ENCODE results near the gene INSC. TPM values are rescaled to one million over a fixed set of nuclear protein-coding genes. Genes with fewer than 3 reads are reported as not detected.

The INSC gene
- total and polyA plus RNA-seq, 10 donors: 0.04 to 1.8 (median 0.29) TPM; not detected in 2

DNA sequence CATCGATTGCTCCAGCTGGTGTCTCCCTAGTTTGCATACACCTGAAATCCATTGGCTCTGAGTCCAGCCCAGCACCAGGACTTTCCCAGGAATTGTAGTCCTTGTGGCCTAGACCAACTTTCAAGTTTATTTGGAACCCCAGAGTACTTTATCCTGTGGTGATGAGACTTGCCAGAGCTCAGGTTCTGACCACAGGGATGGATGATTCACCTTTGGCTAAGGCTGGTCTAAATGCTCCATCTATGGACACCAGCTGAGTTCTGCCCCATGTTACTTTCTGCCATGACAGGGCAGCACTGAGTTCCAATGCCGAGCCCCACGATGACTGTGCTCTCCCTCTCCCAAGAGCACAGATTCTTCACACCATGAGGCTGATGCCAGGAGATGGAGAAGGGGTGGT lies 17.3 kb upstream of the INSC start:
- H3K4me3 ChIP-seq: no peak overlapping the region
- intact Hi-C loops (cut with DNase I; ENCODE audit: low total_unique reads): no loop called here
- peaks cover 0 to 4% (median 0%) of the 10 kb centered on the region in 6 donors for H3K4me1 ChIP-seq
- 83 to 98% (median 88%) methylated on average over 3 of the region's 3 CpGs for WGBS, 5 donors
- no peaks in the 10 kb centered on the region for H3K36me3 ChIP-seq
- peaks cover 0 to 38% (median 3%) of the 10 kb centered on the region in 7 donors for H3K27me3 ChIP-seq (replicated peaks in 1 of 7)
- DNase-seq: no peak
- TF ChIP-seq POLR2A (IDR thresholded peaks at IDR 0.05) (no peak), POLR2AphosphoS5 (IDR thresholded peaks at IDR 0.05) (no peak)
- TF ChIP-seq, protein P1, sequence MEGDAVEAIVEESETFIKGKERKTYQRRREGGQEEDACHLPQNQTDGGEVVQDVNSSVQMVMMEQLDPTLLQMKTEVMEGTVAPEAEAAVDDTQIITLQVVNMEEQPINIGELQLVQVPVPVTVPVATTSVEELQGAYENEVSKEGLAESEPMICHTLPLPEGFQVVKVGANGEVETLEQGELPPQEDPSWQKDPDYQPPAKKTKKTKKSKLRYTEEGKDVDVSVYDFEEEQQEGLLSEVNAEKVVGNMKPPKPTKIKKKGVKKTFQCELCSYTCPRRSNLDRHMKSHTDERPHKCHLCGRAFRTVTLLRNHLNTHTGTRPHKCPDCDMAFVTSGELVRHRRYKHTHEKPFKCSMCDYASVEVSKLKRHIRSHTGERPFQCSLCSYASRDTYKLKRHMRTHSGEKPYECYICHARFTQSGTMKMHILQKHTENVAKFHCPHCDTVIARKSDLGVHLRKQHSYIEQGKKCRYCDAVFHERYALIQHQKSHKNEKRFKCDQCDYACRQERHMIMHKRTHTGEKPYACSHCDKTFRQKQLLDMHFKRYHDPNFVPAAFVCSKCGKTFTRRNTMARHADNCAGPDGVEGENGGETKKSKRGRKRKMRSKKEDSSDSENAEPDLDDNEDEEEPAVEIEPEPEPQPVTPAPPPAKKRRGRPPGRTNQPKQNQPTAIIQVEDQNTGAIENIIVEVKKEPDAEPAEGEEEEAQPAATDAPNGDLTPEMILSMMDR (IDR thresholded peaks at IDR 0.05 in 8 of 11, conservative IDR thresholded peaks at IDR 0.05 in 3 of 11): no peak
- no peak overlapping the region for H3K27ac ChIP-seq
- H3K9me3 ChIP-seq: no peaks in the 10 kb centered on the region

DNA sequence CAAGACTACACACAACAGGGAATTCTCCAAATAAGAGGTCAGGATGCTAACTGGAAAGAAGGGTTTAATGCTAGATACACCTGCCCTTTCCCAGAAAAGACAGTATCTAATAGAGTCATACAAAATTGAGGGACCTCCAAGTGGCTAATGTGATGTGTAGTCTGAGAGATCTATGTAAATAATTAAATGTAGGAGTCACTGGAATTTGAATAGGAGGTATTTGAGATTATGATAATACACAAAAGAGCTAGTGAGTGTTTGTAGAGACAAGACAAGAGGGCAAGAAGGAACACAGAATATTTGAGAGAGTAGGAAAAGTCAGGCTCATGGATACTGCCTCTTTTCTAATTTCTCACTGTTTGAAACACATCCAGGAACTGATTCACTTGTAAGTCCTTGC lies 15.5 kb upstream of the INSC start:
- intact Hi-C loops (cut with DNase I; ENCODE audit: low total_unique reads): no loop called here
- H3K36me3 ChIP-seq: no peaks in the 10 kb centered on the region
- TF ChIP-seq, protein P1 (IDR thresholded peaks at IDR 0.05 in 8 of 11, conservative IDR thresholded peaks at IDR 0.05 in 3 of 11): no peak
- peaks cover 0 to 4% (median 0%) of the 10 kb centered on the region in 6 donors for H3K4me1 ChIP-seq
- H3K4me3 ChIP-seq: no peak overlapping the region
- H3K9me3 ChIP-seq: peaks cover 0 to 15% (median 10%) of the 10 kb centered on the region in 8 donors
- no peak overlapping the region for H3K27ac ChIP-seq
- peaks cover 0 to 38% (median 3%) of the 10 kb centered on the region in 7 donors for H3K27me3 ChIP-seq (replicated peaks in 1 of 7)
- no peak for DNase-seq

DNA sequence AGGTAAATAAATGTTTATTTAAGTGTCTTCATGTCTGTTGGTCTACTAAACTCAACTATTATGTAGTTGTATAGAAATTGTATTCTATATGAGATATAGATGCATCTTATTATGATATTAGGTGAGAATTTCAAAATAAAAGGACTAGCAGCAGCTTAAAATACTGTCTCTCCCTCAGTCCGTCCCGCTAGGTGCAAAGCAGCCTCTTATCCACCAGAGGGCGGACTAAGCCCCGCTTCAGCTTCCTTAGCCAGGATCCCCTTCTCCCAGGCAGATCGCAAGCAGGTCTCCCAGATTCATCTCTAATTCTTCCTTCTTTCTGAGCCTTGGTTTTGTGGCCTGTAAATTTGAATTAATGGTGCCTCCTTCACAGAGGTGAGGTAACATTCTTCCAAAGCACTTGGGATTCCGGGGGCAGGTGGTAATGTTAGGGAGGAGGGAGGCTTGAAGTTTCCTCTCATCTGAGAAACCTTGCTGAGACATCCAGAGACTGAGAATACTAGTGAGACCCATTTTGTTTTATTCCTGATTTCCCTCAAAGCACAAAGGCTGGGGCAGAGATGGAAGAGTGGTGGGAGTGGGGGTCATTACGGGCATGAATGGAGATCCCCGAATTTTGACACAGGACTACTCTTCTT lies 13.5 kb upstream of the INSC start:
- intact Hi-C loops (cut with DNase I; ENCODE audit: low total_unique reads): loop anchor here (2.0 kb wide), 1 partner anchor 108 kb away; no protein-coding TSS in a partner anchor
- Histone ChIP-seq H3K4me1 (peaks cover 0 to 4% (median 0%) of the 10 kb centered on the region in 6 donors), H3K9me3 (peaks cover 0 to 22% (median 14%) of the 10 kb centered on the region in 8 donors), H3K36me3 (no peaks in the 10 kb centered on the region), H3K27me3 (replicated peaks in 1 of 7) (peaks cover 0 to 38% (median 3%) of the 10 kb centered on the region in 7 donors), H3K27ac (no peak overlapping the region), H3K4me3 (no peak overlapping the region)
- 25 to 30% (median 25%) methylated on average over 8 of the region's 8 CpGs for WGBS, 5 donors
- peak; percentile 86 for DNase-seq
- no peak for TF ChIP-seq POLR2A (IDR thresholded peaks at IDR 0.05)
- TF ChIP-seq, protein P1 (IDR thresholded peaks at IDR 0.05 in 8 of 11, conservative IDR thresholded peaks at IDR 0.05 in 3 of 11): peak; percentile 68 to 94 (median 88)

DNA sequence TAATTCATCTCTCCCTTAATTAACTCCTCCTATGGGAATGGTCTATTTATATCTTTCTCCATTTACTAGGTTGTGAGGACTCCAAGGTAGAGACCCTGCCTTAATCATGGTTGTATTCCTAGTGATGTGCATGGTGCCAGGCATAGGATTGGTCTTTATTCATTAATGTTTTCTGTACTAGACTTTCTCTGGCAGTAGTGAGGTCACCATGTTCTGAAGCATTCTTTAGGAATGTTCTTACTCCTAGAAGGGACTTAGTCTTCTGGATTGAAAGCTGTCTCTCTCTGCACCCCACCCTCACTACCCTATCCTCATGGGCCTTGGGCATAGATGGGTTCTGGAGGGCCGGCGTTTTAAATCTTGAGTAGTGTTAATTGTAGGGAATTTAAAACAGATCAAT lies 10.6 kb upstream of the INSC start:
- intact Hi-C loops (cut with DNase I; ENCODE audit: low total_unique reads): no loop called here
- H3K27me3 ChIP-seq (replicated peaks in 1 of 7): peaks cover 0 to 21% (median 3%) of the 10 kb centered on the region in 7 donors
- no peak for DNase-seq
- H3K36me3 ChIP-seq: no peaks in the 10 kb centered on the region
- TF ChIP-seq, protein P1 (IDR thresholded peaks at IDR 0.05 in 8 of 11, conservative IDR thresholded peaks at IDR 0.05 in 3 of 11): no peak
- TF ChIP-seq POLR2AphosphoS5 (IDR thresholded peaks at IDR 0.05) (no peak), POLR2A (IDR thresholded peaks at IDR 0.05) (no peak)
- 89 to 99% (median 97%) methylated on average over 2 of the region's 2 CpGs for WGBS, 5 donors
- peaks cover 0 to 22% (median 14%) of the 10 kb centered on the region in 8 donors for H3K9me3 ChIP-seq
- peaks cover 0 to 19% (median 6%) of the 10 kb centered on the region in 6 donors for H3K4me1 ChIP-seq
- H3K4me3 ChIP-seq: no peak overlapping the region
- no peak overlapping the region for H3K27ac ChIP-seq

All from spleen (tissue), 11 donors.